Peyer's patch (tissue), 4 donors: ENCODE measurements around the gene GPR119.

ENCODE experiments used
- CTCF ChIP-seq, 6 experiments: fragments of 450-650 bp in 4 of 6; fragments of 200-600 bp in 2 of 6; sonication (generic) in 1 of 6; IDR thresholded peaks; one replicate each; pipeline ENCODE4 v1.5.1; 2017 to 2019; ENCODE audit warnings: antibody characterized with exemption in 6 of 6, mild to moderate bottlenecking in 3 of 6, moderate library complexity in 1 of 6
- POLR2A ChIP-seq, 2 donors: fragments of 450-650 bp; IDR thresholded peaks; one replicate each; pipeline ENCODE4 v1.5.1; 2017; ENCODE audit warnings: antibody characterized with exemption in 2 of 2, mild to moderate bottlenecking in 2 of 2, moderate library complexity in 2 of 2

GRCh38 chrX:130401415-130402207 is 16.1 kb upstream of the GPR119 start, which contains the start of gene RBMX2:
- TF ChIP-seq POLR2A (IDR thresholded peaks at IDR 0.05), result peak; percentile 59 to 65
- TF ChIP-seq CTCF (IDR thresholded peaks at IDR 0.05), result no peak
